Small intestine (tissue), 7 donors: ENCODE data around the gene NPTX1. TPM values are rescaled to one million over a fixed set of nuclear protein-coding genes. Genes with fewer than 3 reads are reported as not detected.

Experiments used
- DNase-seq, 2 donors: peaks; one replicate each; pipeline versions ENCODE4 v3.0.0 to v3.0.0-alpha.2; 2013
- FAIRE-seq: peaks from 2 replicates; lab custom pipeline; 2012; peaks lifted over from hg19 to GRCh38; lab: Jason Lieb, UNC
- H3K27ac ChIP-seq, 3 donors: one replicate each; pipeline ENCODE4 v1.5.1; 2013; ENCODE audit warnings: low read length in 2 of 3, mild to moderate bottlenecking in 2 of 3, control low read depth in 1 of 3, inconsistent platforms in 1 of 3, low read depth in 1 of 3, moderate library complexity in 1 of 3
- H3K27me3 ChIP-seq, 3 donors: one replicate each; pipeline ENCODE4 v1.6.1; 2013; ENCODE audit warnings: low read length in 3 of 3, inconsistent platforms in 1 of 3; ENCODE audit not compliant: control insufficient read depth in 3 of 3, insufficient read depth in 3 of 3
- H3K36me3 ChIP-seq, 3 donors: one replicate each; pipeline ENCODE4 v1.6.1; 2013; ENCODE audit warnings: low read length in 3 of 3, inconsistent platforms in 1 of 3, low read depth in 1 of 3, mild to moderate bottlenecking in 1 of 3, moderate library complexity in 1 of 3; ENCODE audit not compliant: control insufficient read depth in 3 of 3, insufficient read depth in 2 of 3
- H3K4me1 ChIP-seq, 3 donors: one replicate each; pipeline ENCODE4 v1.6.1; 2013; ENCODE audit warnings: low read length in 2 of 3, inconsistent platforms in 1 of 3, low read depth in 1 of 3, mild to moderate bottlenecking in 1 of 3, moderate library complexity in 1 of 3; ENCODE audit not compliant: control insufficient read depth in 3 of 3, insufficient read depth in 2 of 3
- H3K4me3 ChIP-seq, 3 donors: one replicate each; pipeline ENCODE4 v1.5.1; 2013; ENCODE audit warnings: low read length in 3 of 3, control low read depth in 1 of 3, inconsistent platforms in 1 of 3, low read depth in 1 of 3, mild to moderate bottlenecking in 1 of 3, moderate library complexity in 1 of 3
- H3K9me3 ChIP-seq, 2 donors: one replicate each; pipeline ENCODE4 v1.6.1; 2013; ENCODE audit warnings: low read depth in 1 of 2, low read length in 1 of 2; ENCODE audit not compliant: control insufficient read depth in 2 of 2, insufficient read depth in 1 of 2
- WGBS, 3 donors: extraction: QIAGEN DNeasy Blood & Tissue Kit; methylation state at CpG; one replicate each; pipeline ENCODE4 v1.1.7; 2013; 5-methylcytosine and 5-hydroxymethylcytosine counted together
- polyA plus RNA-seq, 4 donors: library from polyadenylated mRNA; stranded (reverse) in 3 of 4; unstranded in 1 of 4; fragments of 200-250 nt in 3 of 4; fragments of 120-200 nt in 1 of 4; gene quantifications; one replicate each; pipeline versions ENCODE4 v1.2.1 to v1.2.3, GENCODE V29; 2013
- donor health status: healthy with polysubstance abuse.
- donor health status: control.
- donor health status: control.
- donor health status: Bipolar disorder and iron deficiency.
- donor health status: healthy.

NPTX1 gene
- polyA plus RNA-seq, 4 donors: 0.15 to 0.39 TPM; not detected in 2

- Histone ChIP-seq H3K27ac (no peak overlapping the region), H3K27me3 (peaks cover 0 to 35% (median 5%) of the 10 kb centered on the region in 3 donors), H3K4me3 (no peak overlapping the region), H3K36me3 (no peaks in the 10 kb centered on the region), H3K9me3 (peaks cover 0 to 10% of the 10 kb centered on the region in 2 donors), H3K4me1 (peaks cover 0 to 3% (median 0%) of the 10 kb centered on the region in 3 donors)
- FAIRE-seq (no peak), DNase-seq (no peak)
- 44 to 47% (median 47%) methylated on average over 20 to 21 of the region's 21 CpGs for WGBS, 3 donors
Measured at GRCh38 chr17:80491478-80492342, 15.3 kb upstream of the NPTX1 start.

DNA sequence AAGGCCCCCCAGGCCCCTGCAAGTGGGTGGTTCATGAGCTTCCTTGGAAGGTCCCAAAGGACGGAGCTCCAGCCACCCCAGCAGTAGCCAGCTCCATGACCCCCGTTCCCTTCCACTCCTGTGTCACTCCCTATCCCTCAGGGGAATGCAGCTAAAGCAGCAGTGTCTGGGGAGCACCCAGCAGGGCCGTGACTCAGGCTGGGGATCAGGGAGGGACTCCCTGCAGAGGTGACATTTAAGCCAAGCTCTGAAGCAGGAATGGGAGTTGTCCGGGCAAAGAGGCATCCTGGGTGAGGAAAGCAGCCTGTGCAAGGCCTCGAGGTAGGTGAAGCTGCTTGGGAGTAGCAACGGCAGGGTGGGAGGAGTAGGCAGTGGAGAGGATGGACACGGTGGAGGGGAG lies 11.1 kb upstream of the NPTX1 start:
- Histone ChIP-seq H3K4me3 (no peak overlapping the region), H3K27me3 (peaks cover 0 to 28% (median 10%) of the 10 kb centered on the region in 3 donors), H3K9me3 (peaks cover 0 to 11% of the 10 kb centered on the region in 2 donors), H3K4me1 (peaks cover 0 to 3% (median 0%) of the 10 kb centered on the region in 3 donors), H3K36me3 (no peaks in the 10 kb centered on the region), H3K27ac (no peak overlapping the region)
- DNase-seq (no peak), FAIRE-seq (no peak)
- 45 to 57% (median 47%) methylated on average over 7 of the region's 7 CpGs for WGBS, 3 donors

DNA sequence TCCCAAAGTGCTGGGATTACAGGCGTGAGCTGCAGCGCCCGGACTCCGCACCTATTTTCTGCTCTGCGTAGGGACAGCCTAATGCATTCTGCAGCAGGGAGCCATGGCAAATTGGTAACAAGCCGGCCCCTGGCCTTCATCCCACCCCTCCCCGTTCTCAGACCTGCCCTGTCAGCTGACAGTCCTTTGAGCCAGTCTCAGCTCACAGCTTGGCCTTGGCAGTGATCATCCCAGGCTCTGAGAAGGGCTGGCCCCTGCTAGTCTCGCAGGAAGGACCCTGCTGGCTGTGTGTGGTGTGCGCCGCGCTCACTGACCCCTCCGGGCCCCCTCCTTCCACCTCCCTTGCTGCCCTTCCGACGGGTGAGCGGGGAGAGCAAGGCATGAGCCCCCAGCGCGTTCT lies 10.3 kb upstream of the NPTX1 start:
- no peak for DNase-seq
- no peak overlapping the region for H3K27ac ChIP-seq
- no peak for FAIRE-seq
- peaks cover 0 to 36% (median 10%) of the 10 kb centered on the region in 3 donors for H3K27me3 ChIP-seq
- no peaks in the 10 kb centered on the region for H3K36me3 ChIP-seq
- no peak overlapping the region for H3K4me3 ChIP-seq
- WGBS, 3 donors: 35 to 48% (median 48%) methylated on average over 17 of the region's 17 CpGs
- peaks cover 0 to 11% of the 10 kb centered on the region in 2 donors for H3K9me3 ChIP-seq
- H3K4me1 ChIP-seq: peaks cover 0 to 3% (median 0%) of the 10 kb centered on the region in 3 donors

- DNase-seq: no peak
- Histone ChIP-seq H3K9me3 (peaks cover 0 to 11% of the 10 kb centered on the region in 2 donors), H3K36me3 (no peaks in the 10 kb centered on the region), H3K27ac (no peak overlapping the region), H3K27me3 (peaks cover 0 to 41% (median 14%) of the 10 kb centered on the region in 3 donors), H3K4me1 (peaks cover 0 to 7% (median 0%) of the 10 kb centered on the region in 3 donors), H3K4me3 (no peak overlapping the region)
- FAIRE-seq: no peak
- WGBS, 3 donors: 66 to 71% (median 70%) methylated on average over 10 of the region's 10 CpGs
Measured at GRCh38 chr17:80485846-80486245, 9.4 kb upstream of the NPTX1 start.

GRCh38 chr17:80482555-80483308 lies 6.3 kb upstream of the NPTX1 start:
- DNase-seq: peak in 1 of 2 donors; percentile 23
- H3K36me3 ChIP-seq: no peaks in the 10 kb centered on the region
- WGBS, 3 donors: 48 to 61% (median 57%) methylated on average over 16 of the region's 16 CpGs
- H3K9me3 ChIP-seq: peaks cover 0 to 11% of the 10 kb centered on the region in 2 donors
- H3K4me3 ChIP-seq: no peak overlapping the region
- H3K27ac ChIP-seq: no peak overlapping the region
- peaks cover 0 to 10% (median 0%) of the 10 kb centered on the region in 3 donors for H3K4me1 ChIP-seq
- peaks cover 11 to 66% (median 36%) of the 10 kb centered on the region in 3 donors for H3K27me3 ChIP-seq
- FAIRE-seq: no peak

DNA sequence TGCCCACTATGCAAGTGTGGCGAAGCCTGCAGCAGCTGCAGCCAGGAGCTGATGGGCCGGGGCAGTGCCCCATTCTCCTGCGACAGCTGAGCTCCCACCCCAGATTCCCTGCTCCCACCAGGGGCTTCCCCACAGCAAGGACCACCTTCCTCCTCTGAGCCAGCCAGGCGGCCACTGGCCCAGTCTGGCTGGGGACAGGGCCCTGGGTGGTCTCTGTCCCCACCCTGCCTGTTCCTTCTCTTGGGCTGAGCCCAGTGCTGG lies 5.6 kb upstream of the NPTX1 start:
- FAIRE-seq: no peak
- H3K27me3 ChIP-seq: peaks cover 14 to 65% (median 37%) of the 10 kb centered on the region in 3 donors
- 75 to 84% (median 77%) methylated on average over 3 to 4 of the region's 4 CpGs for WGBS, 3 donors
- H3K4me3 ChIP-seq: no peak overlapping the region
- H3K4me1 ChIP-seq: peaks cover 0 to 11% (median 1%) of the 10 kb centered on the region in 3 donors
- no peak overlapping the region for H3K27ac ChIP-seq
- no peak for DNase-seq
- H3K9me3 ChIP-seq: peaks cover 0 to 3% of the 10 kb centered on the region in 2 donors
- H3K36me3 ChIP-seq: no peaks in the 10 kb centered on the region

- DNase-seq: peak in 1 of 2 donors; percentile 44
Measured at GRCh38 chr17:80481284-80482057, 5.1 kb upstream of the NPTX1 start.

GRCh38 chr17:80480248-80480647 lies 3.8 kb upstream of the NPTX1 start:
- peaks cover 17 to 69% (median 36%) of the 10 kb centered on the region in 3 donors for H3K27me3 ChIP-seq

More at GRCh38 chr17:80481284-80482057, 5.1 kb upstream of the NPTX1 start:
- H3K4me3 ChIP-seq: no peak overlapping the region
- H3K4me1 ChIP-seq: peaks cover 0 to 11% (median 2%) of the 10 kb centered on the region in 3 donors
- FAIRE-seq: no peak
- no peak overlapping the region for H3K27ac ChIP-seq
- peaks cover 16 to 65% (median 33%) of the 10 kb centered on the region in 3 donors for H3K27me3 ChIP-seq
- no peaks in the 10 kb centered on the region for H3K36me3 ChIP-seq
- WGBS, 3 donors: 27 to 42% (median 30%) methylated on average over 17 to 21 of the region's 21 CpGs
- no peaks in the 10 kb centered on the region for H3K9me3 ChIP-seq

More at GRCh38 chr17:80480248-80480647, 3.8 kb upstream of the NPTX1 start:
- no peak overlapping the region for H3K27ac ChIP-seq
- no peaks in the 10 kb centered on the region for H3K36me3 ChIP-seq
- 82 to 85% (median 84%) methylated on average over 7 of the region's 7 CpGs for WGBS, 3 donors
- no peak for FAIRE-seq
- no peak for DNase-seq
- no peak overlapping the region for H3K4me3 ChIP-seq
- no peaks in the 10 kb centered on the region for H3K9me3 ChIP-seq
- peaks cover 0 to 11% (median 7%) of the 10 kb centered on the region in 3 donors for H3K4me1 ChIP-seq
